HG03135 (cell line): Measurements from ENCODE around the gene DYNLT1.

Experiments
- ATAC-seq: cut with Tn5 transposase; IDR thresholded peaks from one replicate; pipeline ENCODE4 v1.9.1; 2021; ENCODE audit warnings: mild to moderate bottlenecking, moderate library complexity; ENCODE audit not compliant: unreplicated experiment

DYNLT1 gene

DNA sequence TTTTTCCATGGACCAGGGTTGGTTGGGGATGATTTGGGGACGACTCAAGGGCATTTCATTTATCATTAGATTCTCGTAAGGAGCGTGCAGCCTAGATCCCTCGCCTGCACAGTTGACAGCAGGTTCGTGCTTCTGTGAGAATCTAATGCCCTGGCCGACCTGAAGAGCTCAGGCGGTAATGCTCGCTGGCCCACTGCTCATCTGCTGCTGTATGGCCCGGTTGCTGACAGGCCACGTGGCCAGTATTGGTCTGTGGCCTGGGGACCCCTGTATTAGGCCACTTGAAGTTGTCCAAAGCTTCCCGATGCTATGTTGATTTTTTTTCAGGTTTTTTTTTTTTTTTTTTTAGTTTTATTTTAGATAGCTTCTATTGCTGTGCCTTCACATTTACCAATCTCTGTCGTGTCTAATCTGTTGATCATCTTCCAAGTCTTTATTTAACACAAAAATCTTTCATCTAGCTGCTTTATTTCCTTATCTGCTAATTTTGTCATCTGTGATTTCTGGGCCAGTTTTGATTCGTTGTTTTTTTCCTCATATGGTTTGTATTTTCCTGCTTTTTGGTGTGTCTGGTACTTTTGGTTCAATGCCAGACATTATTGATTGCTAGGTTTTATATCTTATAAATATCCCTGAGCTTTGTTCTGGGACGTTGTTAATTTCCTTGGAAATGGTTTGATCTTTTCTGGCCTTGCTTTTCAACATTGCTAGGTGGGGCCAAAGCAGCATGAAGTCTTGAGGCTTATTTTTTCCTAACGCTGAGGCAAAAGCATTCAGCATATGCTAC, 41.1 kb downstream of the DYNLT1 start:
- ATAC-seq: no peak

DNA sequence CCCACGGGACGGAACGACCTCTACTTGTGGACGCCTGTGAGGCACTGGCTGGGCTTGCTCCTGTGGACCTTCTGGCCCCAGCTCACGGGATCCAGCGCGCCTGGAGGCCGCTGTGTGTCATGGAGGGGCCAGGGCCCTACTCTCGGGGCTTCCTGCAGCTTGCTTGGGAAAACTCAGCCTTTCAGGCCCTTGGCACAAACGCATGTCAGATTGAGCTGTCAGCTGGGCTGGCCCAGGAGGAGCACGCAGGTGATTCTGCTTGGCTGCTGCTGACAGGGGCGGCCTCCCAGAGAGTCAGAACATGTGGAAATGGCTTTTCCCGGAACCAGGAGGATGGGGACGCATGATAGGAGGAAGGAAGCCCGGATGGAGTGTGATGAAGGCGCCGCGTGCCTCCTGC, 44.9 kb downstream of the DYNLT1 start:
- ATAC-seq: no peak

DNA sequence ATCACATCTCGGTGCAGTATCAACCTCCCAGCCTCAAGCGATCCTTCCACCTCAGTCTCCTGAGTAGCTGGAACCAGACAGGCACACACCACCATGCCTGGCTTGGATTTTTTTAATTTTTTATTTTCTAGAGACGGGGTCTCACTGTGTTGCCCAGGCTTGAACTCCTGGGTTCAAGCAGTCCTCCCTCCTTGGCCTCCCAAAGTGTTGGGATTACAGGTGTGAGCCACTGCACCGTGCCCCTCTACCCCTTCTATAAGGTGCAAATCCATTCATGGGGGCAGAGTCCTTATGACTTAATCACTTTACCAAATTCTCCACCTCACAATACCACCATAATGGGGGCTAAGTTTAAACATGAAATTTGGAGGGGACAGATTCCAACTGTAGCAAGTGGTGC, 47.0 kb downstream of the DYNLT1 start:
- no peak for ATAC-seq

DNA sequence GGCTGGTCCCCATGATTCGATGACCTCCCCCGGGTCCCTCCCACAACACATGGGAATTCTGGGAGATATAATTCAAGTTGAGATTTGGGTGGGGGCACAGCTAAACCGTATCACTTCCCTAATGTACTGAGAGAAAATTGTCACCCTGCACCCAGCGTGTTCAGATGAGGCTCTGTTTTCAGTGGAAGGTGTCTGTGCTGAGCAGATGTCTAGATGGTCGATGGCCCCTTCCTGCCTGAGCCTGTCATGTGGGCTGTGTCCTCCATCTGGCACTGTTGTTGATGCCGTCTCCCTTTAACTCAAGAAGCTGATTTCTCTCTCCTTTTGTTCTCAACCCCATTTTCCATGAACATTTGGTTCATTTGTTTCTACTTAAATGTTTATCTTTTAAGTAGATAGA, 47.7 kb downstream of the DYNLT1 start:
- no peak for ATAC-seq

DNA sequence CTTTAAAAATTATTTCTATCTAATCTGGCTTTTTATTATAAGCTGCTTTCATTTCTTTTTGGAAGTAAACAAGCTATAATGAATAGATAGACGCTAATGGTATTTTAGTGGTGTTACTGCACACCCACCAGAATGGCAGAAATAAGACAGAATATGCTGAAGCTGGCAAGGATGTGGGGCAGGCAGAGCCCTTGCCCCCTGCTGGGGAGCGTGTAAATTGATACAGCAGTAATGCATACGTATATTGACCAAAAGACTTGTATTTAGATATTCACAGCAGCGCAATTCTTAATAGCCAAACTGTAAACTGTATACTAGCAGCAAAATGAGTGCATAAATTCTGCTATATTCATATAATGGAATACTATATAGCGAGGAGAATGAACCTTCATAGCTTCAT, 49.3 kb downstream of the DYNLT1 start:
- no peak for ATAC-seq

DNA sequence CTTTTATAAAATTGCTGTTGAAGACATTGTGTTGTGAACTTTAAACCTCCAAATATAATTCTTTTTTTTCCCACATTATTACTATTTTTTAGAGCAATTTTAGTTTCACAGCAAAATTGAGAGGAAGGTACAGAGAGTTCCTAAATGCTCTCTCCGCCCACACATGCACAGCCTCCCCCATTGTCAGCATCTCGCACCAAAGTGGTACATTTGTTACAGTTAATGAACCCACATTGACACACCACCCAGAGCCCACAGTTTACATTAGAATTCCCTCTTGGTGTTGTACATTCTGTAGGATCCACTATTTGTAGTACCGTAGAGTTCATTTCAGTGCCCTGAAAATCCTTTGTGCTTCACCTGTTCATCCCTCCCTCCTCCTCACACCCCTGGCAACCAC, 50.9 kb downstream of the DYNLT1 start:
- ATAC-seq: no peak

DNA sequence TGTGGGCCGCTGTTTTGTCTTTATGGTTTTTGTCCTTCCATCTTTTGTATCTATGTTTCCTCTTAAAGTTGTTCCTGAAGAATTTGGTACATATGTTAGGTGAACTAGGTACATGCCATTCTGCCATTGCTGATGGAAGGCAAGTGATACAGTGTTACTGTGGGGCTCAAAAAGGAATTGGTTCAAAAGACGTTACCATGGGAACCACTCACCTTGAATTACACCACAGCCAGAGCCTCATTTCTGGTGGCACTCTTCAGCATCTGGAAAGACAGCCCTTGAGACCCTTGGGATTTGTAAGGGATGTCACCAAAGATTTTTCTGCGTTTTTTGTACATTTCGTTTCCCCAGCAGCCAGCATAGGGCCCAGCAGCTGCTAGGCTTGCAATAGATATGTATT, 52.7 kb downstream of the DYNLT1 start:
- ATAC-seq: no peak

DNA sequence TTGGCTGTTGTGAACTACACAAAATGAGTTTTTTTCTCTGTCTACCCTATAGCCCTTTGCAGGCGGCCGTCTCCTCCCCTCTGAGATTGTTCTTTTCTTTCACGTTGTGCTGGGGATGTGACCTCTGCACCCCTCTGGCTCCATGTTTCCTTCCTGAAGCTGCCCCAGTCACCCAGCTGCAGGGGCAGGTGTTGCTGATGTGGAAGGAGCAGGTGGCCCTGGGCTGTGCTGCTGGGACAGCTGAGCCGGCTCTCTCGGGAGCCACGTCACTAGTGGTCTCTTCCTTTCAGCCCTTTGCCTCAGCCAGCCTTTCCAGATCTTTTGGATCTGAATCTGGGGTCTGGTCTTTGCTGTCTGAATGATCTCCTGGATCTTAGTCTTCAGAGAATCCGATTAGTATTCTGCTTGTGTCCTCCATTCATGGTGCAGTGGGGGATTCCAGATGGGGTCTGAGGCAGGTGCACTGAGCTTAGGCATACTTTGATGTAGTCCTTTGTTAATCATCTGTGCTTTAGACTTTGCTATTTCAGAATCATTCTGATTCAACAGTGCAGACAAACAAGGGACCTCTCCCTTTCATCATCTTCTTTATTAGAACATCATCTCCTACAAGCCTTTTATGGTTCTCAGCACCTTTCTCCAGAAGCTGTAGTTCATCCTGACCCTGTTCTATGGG, 53.3 kb downstream of the DYNLT1 start:
- no peak for ATAC-seq

DNA sequence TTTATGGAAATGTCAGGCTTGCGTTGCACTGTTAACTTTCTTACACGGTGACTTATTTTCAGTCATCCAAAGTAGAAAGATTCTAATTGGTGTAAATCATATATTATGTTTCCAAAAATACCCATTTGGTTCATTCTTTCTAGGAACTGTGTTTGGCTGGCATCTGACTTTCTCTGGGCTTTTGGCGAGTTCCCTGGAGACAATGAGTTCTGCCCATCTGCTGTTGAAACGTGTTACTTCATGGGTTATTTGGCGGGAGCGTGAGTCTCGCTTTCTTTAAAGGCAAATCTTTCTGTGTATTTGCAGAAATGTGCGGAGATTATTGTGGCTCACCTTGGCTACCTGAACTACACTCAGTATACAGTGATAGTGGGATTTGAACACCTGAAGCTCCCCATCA, 55.2 kb downstream of the DYNLT1 start:
- ATAC-seq: no peak

DNA sequence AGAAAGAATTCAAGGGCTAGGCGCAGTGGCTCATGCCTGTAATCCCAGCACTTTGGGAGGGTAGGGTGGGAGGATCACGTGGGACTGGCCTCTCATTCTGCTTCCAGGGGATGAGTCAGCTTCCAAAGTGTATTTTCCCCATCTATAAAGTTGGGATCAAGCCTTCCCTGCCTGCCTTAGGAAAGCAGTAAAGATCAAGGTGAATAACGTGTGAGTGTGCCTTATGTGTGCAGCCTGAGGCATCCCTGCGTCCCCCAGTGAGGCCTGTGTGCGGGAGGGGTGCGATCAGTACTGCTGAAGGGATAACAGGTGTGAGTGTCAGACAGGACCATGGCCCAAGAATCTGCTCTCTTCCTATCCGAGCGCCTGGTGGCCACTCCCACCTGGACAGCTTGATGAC, 57.9 kb downstream of the DYNLT1 start:
- no peak for ATAC-seq
